H9 (cell line): ENCODE data around the gene SAMD14. TPM values are rescaled to one million over a fixed set of nuclear protein-coding genes. Genes with fewer than 3 reads are reported as not detected.

Source experiments
- DNase-seq: peaks from one replicate; pipeline ENCODE4 v3.0.0-alpha.2; 2017
- H2AFZ ChIP-seq: one replicate; pipeline ENCODE4 v1.6.1; 2013; ENCODE audit warnings: mild to moderate bottlenecking, low read length, control low read depth, moderate library complexity
- H2AK5ac ChIP-seq: 2 replicates; pipeline ENCODE4 v1.6.1; 2013; ENCODE audit warnings: low read length, control low read depth, mixed read lengths; ENCODE audit not compliant: insufficient read length
- H2BK120ac ChIP-seq: one replicate; pipeline ENCODE4 v1.6.1; 2013; ENCODE audit warnings: low read depth, mild to moderate bottlenecking, low read length, control low read depth, inconsistent platforms; ENCODE audit not compliant: poor library complexity, severe bottlenecking
- H2BK12ac ChIP-seq: 2 replicates; pipeline ENCODE4 v1.6.1; 2013; ENCODE audit warnings: low read length, control low read depth, mixed read lengths, low read depth; ENCODE audit not compliant: insufficient read length
- H2BK15ac ChIP-seq: 2 replicates; pipeline ENCODE4 v1.6.1; 2013; ENCODE audit warnings: low read depth, low read length, control low read depth
- H2BK20ac ChIP-seq: one replicate; pipeline ENCODE4 v1.6.1; 2013; ENCODE audit warnings: low read depth, mild to moderate bottlenecking, low read length, control low read depth, inconsistent platforms; ENCODE audit not compliant: poor library complexity, severe bottlenecking
- H2BK5ac ChIP-seq: 2 replicates; pipeline ENCODE4 v1.6.1; 2013; ENCODE audit warnings: low read length, control low read depth, mixed read lengths; ENCODE audit not compliant: insufficient read length
- H3K14ac ChIP-seq: 2 replicates; pipeline ENCODE4 v1.6.1; 2013; ENCODE audit warnings: low read length, control low read depth; ENCODE audit not compliant: insufficient read depth
- H3K18ac ChIP-seq: 2 replicates; pipeline ENCODE4 v1.6.1; 2013; ENCODE audit warnings: low read depth, mild to moderate bottlenecking, mixed read lengths, low read length, control low read depth; ENCODE audit not compliant: insufficient read length
- H3K23ac ChIP-seq: 2 replicates; pipeline ENCODE4 v1.6.1; 2013; ENCODE audit warnings: low read length, control low read depth, mixed read lengths, low read depth; ENCODE audit not compliant: insufficient read length
- H3K23me2 ChIP-seq: 2 replicates; pipeline ENCODE4 v1.6.1; 2013; ENCODE audit warnings: low read depth, mild to moderate bottlenecking, mixed read lengths, low read length, control low read depth; ENCODE audit not compliant: insufficient read length, poor library complexity, severe bottlenecking
- H3K27ac ChIP-seq: 2 replicates; pipeline ENCODE4 v1.5.1; 2013; ENCODE audit warnings: low read length, control low read depth, mixed read lengths, low read depth; ENCODE audit not compliant: insufficient read length
- H3K27me3 ChIP-seq: 2 replicates; pipeline ENCODE4 v1.6.1; 2013; ENCODE audit warnings: low read length, control low read depth, inconsistent platforms; ENCODE audit not compliant: insufficient read depth
- H3K4ac ChIP-seq: 2 replicates; pipeline ENCODE4 v1.6.1; 2013; ENCODE audit warnings: low read depth, mild to moderate bottlenecking, control low read depth, inconsistent platforms, low read length, moderate library complexity
- H3K4me1 ChIP-seq: 2 replicates; pipeline ENCODE4 v1.6.1; 2013; ENCODE audit warnings: low read length, control low read depth, inconsistent platforms; ENCODE audit not compliant: insufficient read depth
- H3K4me2 ChIP-seq: 2 replicates; pipeline ENCODE4 v1.6.1; 2013; ENCODE audit warnings: low read length, control low read depth, mixed read lengths; ENCODE audit not compliant: insufficient read length, insufficient read depth
- H3K56ac ChIP-seq: 2 replicates; pipeline ENCODE4 v1.6.1; 2013; ENCODE audit warnings: low read depth, mild to moderate bottlenecking, mixed read lengths, low read length, control low read depth; ENCODE audit not compliant: insufficient read length
- H3K79me1 ChIP-seq: 2 replicates; pipeline ENCODE4 v1.6.1; 2013; ENCODE audit warnings: low read depth, mild to moderate bottlenecking, moderate library complexity, low read length, control low read depth, inconsistent platforms; ENCODE audit not compliant: insufficient read depth, poor library complexity, severe bottlenecking
- H3K79me2 ChIP-seq: 2 replicates; pipeline ENCODE4 v1.6.1; 2013; ENCODE audit warnings: low read length, control low read depth, inconsistent platforms; ENCODE audit not compliant: insufficient read depth
- H3K9ac ChIP-seq: 2 replicates; pipeline ENCODE4 v1.6.1; 2013; ENCODE audit warnings: low read length, control low read depth, mixed read lengths; ENCODE audit not compliant: insufficient read length; ENCODE audit errors: extremely low read depth
- H3K9me3 ChIP-seq: one replicate; pipeline ENCODE4 v1.6.1; 2013; ENCODE audit warnings: low read depth, low read length, inconsistent platforms; ENCODE audit not compliant: control insufficient read depth
- H3T11ph ChIP-seq: one replicate; pipeline ENCODE4 v1.6.1; 2013; ENCODE audit warnings: mild to moderate bottlenecking, low read length, control low read depth, inconsistent platforms
- H4K20me1 ChIP-seq: one replicate; pipeline ENCODE4 v1.6.1; 2013; ENCODE audit not compliant: control insufficient read depth, insufficient read length, insufficient read depth
- H4K5ac ChIP-seq: 2 replicates; pipeline ENCODE4 v1.6.1; 2013; ENCODE audit warnings: low read depth, mild to moderate bottlenecking, mixed read lengths, low read length, control low read depth; ENCODE audit not compliant: insufficient read length
- H4K8ac ChIP-seq: replicated peaks from 2 replicates; pipeline ENCODE4 v1.6.1; 2013; ENCODE audit warnings: low read length, control low read depth, mixed read lengths, low read depth; ENCODE audit not compliant: insufficient read length
- H4K91ac ChIP-seq: 2 replicates; pipeline ENCODE4 v1.6.1; 2013; ENCODE audit warnings: low read depth, mild to moderate bottlenecking, moderate library complexity, mixed read lengths, low read length, control low read depth; ENCODE audit not compliant: insufficient read length
- H3K27ac Mint-ChIP-seq, 3 experiments: 2 replicates in 2 of 3; 3 replicates in 1 of 3; pipeline ENCODE4 v1.8.0; 2020 to 2021; ENCODE audit warnings: mixed read lengths in 3 of 3, mild to moderate bottlenecking in 1 of 3, moderate library complexity in 1 of 3
- H3K27me3 Mint-ChIP-seq: 2 replicates; pipeline ENCODE4 v1.8.0; 2021; ENCODE audit warnings: low read depth, mild to moderate bottlenecking, moderate library complexity, mixed read lengths
- H3K36me3 Mint-ChIP-seq, 3 experiments: 2 replicates in 2 of 3; 3 replicates in 1 of 3; pipeline ENCODE4 v1.8.0; 2020 to 2021; ENCODE audit warnings: low read depth in 3 of 3, mixed read lengths in 3 of 3; ENCODE audit not compliant: insufficient read depth in 1 of 3
- H3K4me1 Mint-ChIP-seq, 2 experiments: 2 replicates each; pipeline ENCODE4 v1.8.0; 2020; ENCODE audit warnings: mixed read lengths in 2 of 2
- H3K4me3 Mint-ChIP-seq, 2 experiments: 2 replicates in 1 of 2; 3 replicates in 1 of 2; pipeline ENCODE4 v1.8.0; 2020 to 2021; ENCODE audit warnings: mild to moderate bottlenecking in 2 of 2, mixed read lengths in 2 of 2, moderate library complexity in 1 of 2
- H3K9me3 Mint-ChIP-seq, 2 experiments: 2 replicates in 1 of 2; 3 replicates in 1 of 2; pipeline ENCODE4 v1.8.0; 2020; ENCODE audit warnings: mild to moderate bottlenecking in 2 of 2, mixed read lengths in 2 of 2, moderate library complexity in 1 of 2
- CTCF ChIP-seq: fragments of 200-600 bp; sonication (generic); conservative IDR thresholded peaks from 3 replicates; pipeline ENCODE4 v1.8.0; 2021; ENCODE audit warnings: antibody characterized with exemption, mild to moderate bottlenecking
- WGBS: extraction: QIAGEN DNeasy Blood & Tissue Kit; methylation state at CpG from one replicate; pipeline ENCODE4 v1.1.7; 2013; ENCODE audit warnings: missing lambda C conversion rate, low lambda C conversion rate, mixed read lengths; ENCODE audit not compliant: insufficient read length; ENCODE audit errors: extremely low coverage; 5-methylcytosine and 5-hydroxymethylcytosine counted together
- total RNA-seq: library from RNA; stranded (reverse); gene quantifications from 2 replicates; pipeline ENCODE4 v1.2.1, GENCODE V29; 2021

SAMD14 gene
- total RNA-seq, 1 experiment from 2014 or later: 5.9 TPM

GRCh38 chr17:50087912-50088405 lies 42.0 kb downstream of the SAMD14 start:
- Histone ChIP-seq H3K4me1 (no peaks in the 10 kb centered on the region), H3K23me2 (no peaks in the 10 kb centered on the region), H2BK15ac (no peak overlapping the region), H3K27ac (no peak overlapping the region), H3K4ac (no peak overlapping the region), H3K14ac (no peak overlapping the region), H3K18ac (no peak overlapping the region), H3K9me3 (no peaks in the 10 kb centered on the region), H4K20me1 (no peaks in the 10 kb centered on the region), H3K9ac (no peak overlapping the region), H3K23ac (no peak overlapping the region), H2AFZ (no peak overlapping the region), H2BK120ac (no peak overlapping the region), H3K56ac (no peak overlapping the region), H2BK12ac (no peak overlapping the region), H4K91ac (no peak overlapping the region), H3K79me1 (no peaks in the 10 kb centered on the region), H2AK5ac (no peak overlapping the region), H2BK20ac (no peak overlapping the region), H4K5ac (no peak overlapping the region), H2BK5ac (no peak overlapping the region), H3T11ph (no peak overlapping the region), H4K8ac (no peak overlapping the region), H3K4me2 (no peak overlapping the region), H3K27me3 (no peaks in the 10 kb centered on the region), H3K79me2 (no peaks in the 10 kb centered on the region)
- no peak for DNase-seq
- H3K9me3 Mint-ChIP-seq: no peaks in the 10 kb centered on the region; a peak in 1 of 5 replicates
- no peak for TF ChIP-seq CTCF
- no peaks in the 10 kb centered on the region for H3K27me3 Mint-ChIP-seq
- no CpG with 5 or more reads among the region's 19 CpGs for WGBS
- H3K36me3 Mint-ChIP-seq: no peaks in the 10 kb centered on the region
- H3K4me1 Mint-ChIP-seq: peaks cover 0 to 8% of the 10 kb centered on the region in 2 experiments; a peak in 2 of 4 replicates
- H3K27ac Mint-ChIP-seq: no peak overlapping the region; a peak in 1 of 7 replicates
- H3K4me3 Mint-ChIP-seq: no peak overlapping the region
